Activated CD8-positive, alpha-beta T cell treated with anti-CD3 and anti-CD28 coated beads for 36 hours (primary cell): ENCODE measurements around the gene TRIM27. TPM values are rescaled to one million over a fixed set of nuclear protein-coding genes. Genes with fewer than 3 reads are reported as not detected.
"Not testable (repeated sequence)": the region's sequence is repeated elsewhere in the genome, so short reads cannot be mapped to it uniquely, and the experiment has no call there.

Experiments
- ATAC-seq: fragments of 200-7000 bp; cut with Tn5 transposase; one replicate; pipeline ENCODE4 v1.10.0; 2021; ENCODE audit warnings: mild to moderate bottlenecking, moderate library complexity
- CTCF ChIA-PET: fragments of 350-600 bp; sonication (Branson Sonifier 250); formaldehyde crosslinking; loops from one replicate; lab custom pipeline; 2021; ENCODE audit warnings: antibody characterized with exemption; lab: Charles Lee
- POLR2A ChIA-PET: fragments of 350-600 bp; sonication (Branson Sonifier 250); formaldehyde crosslinking; loops from one replicate; lab custom pipeline; 2021; ENCODE audit warnings: antibody characterized with exemption; lab: Charles Lee
- DNase-seq: peaks from one replicate; pipeline ENCODE4 v3.0.0-alpha.2; 2020
- H3K27ac Mint-ChIP-seq: one replicate; pipeline ENCODE4 v1.8.0; 2021; ENCODE audit warnings: mild to moderate bottlenecking, mixed read lengths
- H3K27me3 Mint-ChIP-seq: one replicate; pipeline ENCODE4 v1.8.0; 2021; ENCODE audit warnings: mixed read lengths
- H3K36me3 Mint-ChIP-seq: one replicate; pipeline ENCODE4 v1.8.0; 2021; ENCODE audit warnings: low read depth, mixed read lengths
- H3K4me1 Mint-ChIP-seq: one replicate; pipeline ENCODE4 v1.8.0; 2021; ENCODE audit warnings: low read depth, mixed read lengths
- H3K4me3 Mint-ChIP-seq: one replicate; pipeline ENCODE4 v1.8.0; 2021; ENCODE audit warnings: mild to moderate bottlenecking, moderate library complexity, mixed read lengths
- H3K9me3 Mint-ChIP-seq: one replicate; pipeline ENCODE4 v1.8.0; 2021; ENCODE audit warnings: mixed read lengths
- intact Hi-C: fragments of 100-400 bp; cut with micrococcal nuclease; formaldehyde crosslinking; loops from one replicate; pipeline ENCODE4 v1.10.0; 2022
- total RNA-seq, 2 experiments: library from RNA; stranded (reverse); gene quantifications; one replicate each; pipeline ENCODE4 v1.2.3, GENCODE V29; 2021
- TF ChIP-seq, protein P1 (sequence below): fragments of 200-600 bp; IDR thresholded peaks from one replicate; pipeline ENCODE4 v1.8.0; 2022; ENCODE audit warnings: antibody characterized with exemption, mild to moderate bottlenecking

The TRIM27 gene
- total RNA-seq, 2 experiments from 2014 or later, result 45.6 to 46.4 TPM

DNA sequence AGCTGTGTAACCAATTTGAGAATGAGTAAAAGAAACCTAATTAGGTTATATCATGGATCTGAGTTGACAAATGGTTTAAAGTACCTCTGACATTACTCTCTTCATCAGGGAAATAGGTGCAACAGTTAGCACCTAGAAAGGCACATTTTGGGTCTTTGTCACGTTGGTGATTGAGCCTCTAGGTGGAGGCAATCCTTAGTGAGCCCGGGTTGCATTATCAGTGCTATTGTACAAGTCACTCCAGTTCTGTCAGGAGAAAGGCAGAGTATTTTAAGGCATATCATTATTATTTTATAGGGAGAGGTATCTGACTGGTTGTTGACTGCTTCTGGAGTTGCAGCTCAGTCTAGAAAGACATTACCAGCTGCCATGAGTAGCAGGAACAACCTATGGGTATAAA is 54.9 kb downstream of the TRIM27 start:
- H3K4me1 Mint-ChIP-seq, result peaks cover 20% of the 10 kb centered on the region
- H3K9me3 Mint-ChIP-seq, result peaks cover 5% of the 10 kb centered on the region
- peaks cover 5% of the 10 kb centered on the region for H3K36me3 Mint-ChIP-seq
- ChIA-PET POLR2A (interaction anchor here (1.0 to 7.2 kb wide), 2 partner anchors 16 to 30 kb away, joined by 3 to 62 read pairs; no protein-coding TSS in a partner anchor), CTCF (no interaction called here)
- intact Hi-C loops, result loop anchor here (10.0 kb wide), 1 partner anchor 116 kb away; no protein-coding TSS in a partner anchor
- DNase-seq, result no peak
- TF ChIP-seq, protein P1, sequence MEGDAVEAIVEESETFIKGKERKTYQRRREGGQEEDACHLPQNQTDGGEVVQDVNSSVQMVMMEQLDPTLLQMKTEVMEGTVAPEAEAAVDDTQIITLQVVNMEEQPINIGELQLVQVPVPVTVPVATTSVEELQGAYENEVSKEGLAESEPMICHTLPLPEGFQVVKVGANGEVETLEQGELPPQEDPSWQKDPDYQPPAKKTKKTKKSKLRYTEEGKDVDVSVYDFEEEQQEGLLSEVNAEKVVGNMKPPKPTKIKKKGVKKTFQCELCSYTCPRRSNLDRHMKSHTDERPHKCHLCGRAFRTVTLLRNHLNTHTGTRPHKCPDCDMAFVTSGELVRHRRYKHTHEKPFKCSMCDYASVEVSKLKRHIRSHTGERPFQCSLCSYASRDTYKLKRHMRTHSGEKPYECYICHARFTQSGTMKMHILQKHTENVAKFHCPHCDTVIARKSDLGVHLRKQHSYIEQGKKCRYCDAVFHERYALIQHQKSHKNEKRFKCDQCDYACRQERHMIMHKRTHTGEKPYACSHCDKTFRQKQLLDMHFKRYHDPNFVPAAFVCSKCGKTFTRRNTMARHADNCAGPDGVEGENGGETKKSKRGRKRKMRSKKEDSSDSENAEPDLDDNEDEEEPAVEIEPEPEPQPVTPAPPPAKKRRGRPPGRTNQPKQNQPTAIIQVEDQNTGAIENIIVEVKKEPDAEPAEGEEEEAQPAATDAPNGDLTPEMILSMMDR, result no peak
- H3K27me3 Mint-ChIP-seq, result no peaks in the 10 kb centered on the region
- no peak overlapping the region for H3K27ac Mint-ChIP-seq
- H3K4me3 Mint-ChIP-seq, result no peak overlapping the region
- no peak for ATAC-seq

DNA sequence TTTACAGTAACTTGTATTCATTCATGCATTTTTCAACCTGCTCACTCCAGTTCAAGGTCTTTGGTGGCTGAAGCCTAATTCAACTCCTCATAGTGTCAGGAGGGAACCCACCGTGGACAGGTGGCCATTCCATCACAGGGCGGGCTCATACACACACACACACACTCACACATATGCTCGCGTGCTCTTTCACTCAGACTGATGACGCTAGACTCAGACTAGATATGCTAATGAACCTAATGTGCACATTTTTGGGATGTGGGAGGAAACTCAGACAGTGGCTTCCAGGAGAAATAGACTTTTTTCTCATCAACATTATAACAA is 56.7 kb downstream of the TRIM27 start:
- peak; percentile 34 for ATAC-seq
- peak overlapping the region; percentile 95 for H3K27ac Mint-ChIP-seq
- peaks cover 3% of the 10 kb centered on the region for H3K27me3 Mint-ChIP-seq
- peaks cover 7% of the 10 kb centered on the region for H3K9me3 Mint-ChIP-seq
- ChIA-PET CTCF (interaction anchor here (1.4 to 6.2 kb wide), 4 partner anchors 8 to 149 kb away, joined by 4 to 33 read pairs (median 14); no protein-coding TSS in a partner anchor), POLR2A (interaction anchor here (0.7 to 7.2 kb wide), 7 partner anchors 7 to 973 kb away, joined by 3 to 62 read pairs (median 7); partner anchors contain the start of gene TRIM27)
- intact Hi-C loops, result loop anchor here (1.0 to 10.0 kb wide), 2 partner anchors 16 to 118 kb away; no protein-coding TSS in a partner anchor
- DNase-seq, result peak; percentile 55
- H3K36me3 Mint-ChIP-seq, result peaks cover 10% of the 10 kb centered on the region
- TF ChIP-seq, protein P1, result no peak
- H3K4me3 Mint-ChIP-seq, result peak overlapping the region; percentile 78
- peaks cover 26% of the 10 kb centered on the region for H3K4me1 Mint-ChIP-seq

DNA sequence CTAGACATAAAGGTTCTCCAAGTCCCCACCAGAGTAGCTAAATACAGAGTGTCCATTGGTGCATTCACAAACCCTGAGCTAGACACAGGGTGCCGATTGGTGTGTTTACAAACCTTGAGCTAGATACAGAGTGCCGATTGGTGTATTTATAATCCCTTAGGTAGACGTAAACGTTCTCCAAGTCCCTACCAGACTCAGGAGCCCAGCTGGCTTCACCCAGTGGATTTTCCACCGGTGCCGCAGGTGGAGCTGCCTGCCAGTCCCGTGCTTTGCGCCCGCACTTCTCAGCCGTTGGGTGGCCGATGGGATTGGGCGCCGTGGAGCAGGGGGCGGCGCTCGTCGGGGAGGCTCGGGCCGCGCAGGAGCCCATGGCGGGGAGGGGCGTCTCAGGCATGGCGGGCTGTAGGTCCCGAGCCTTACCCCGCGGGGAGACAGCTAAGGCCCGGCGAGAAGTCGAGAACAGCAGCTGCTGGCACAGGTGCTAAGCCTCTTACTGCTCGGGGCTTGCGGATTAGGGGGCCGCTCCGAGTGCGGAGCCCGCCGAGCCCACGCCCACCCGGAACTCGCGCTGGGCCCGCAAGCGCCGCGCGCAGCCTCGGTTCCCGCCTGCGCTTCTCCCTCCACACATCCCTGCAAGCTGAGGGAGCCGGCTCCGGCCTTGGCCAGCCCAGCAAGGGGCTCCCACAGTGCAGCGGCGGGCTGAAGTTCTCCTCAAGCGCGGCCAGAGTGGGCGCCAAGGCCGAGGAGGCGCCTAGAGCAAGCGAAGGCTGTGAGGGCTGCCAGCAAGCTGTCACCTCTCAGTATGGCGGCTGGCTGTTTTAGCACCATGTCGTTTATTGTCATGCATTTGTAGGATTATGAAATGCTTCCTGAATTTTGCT is 57.3 kb downstream of the TRIM27 start:
- Mint-ChIP-seq H3K27ac (peak overlapping the region; percentile 95), H3K4me3 (peak overlapping the region; percentile 78), H3K4me1 (peaks cover 26% of the 10 kb centered on the region)
- not testable (repeated sequence) for H3K36me3 Mint-ChIP-seq, H3K9me3 Mint-ChIP-seq, H3K27me3 Mint-ChIP-seq
- CTCF ChIA-PET, result interaction anchor here (0.7 to 6.2 kb wide), 9 partner anchors 9 to 150 kb away, joined by 3 to 33 read pairs (median 4); no protein-coding TSS in a partner anchor
- peak; percentile 63 for ATAC-seq
- POLR2A ChIA-PET, result interaction anchor here (0.7 to 7.2 kb wide), 11 partner anchors 8 to 1029 kb away, joined by 3 to 62 read pairs (median 7); partner anchors contain the start of gene TRIM27
- intact Hi-C loops, result loop anchor here (1.0 to 10.0 kb wide), 2 partner anchors 17 to 118 kb away; no protein-coding TSS in a partner anchor
- DNase-seq, result peak; percentile 79

DNA sequence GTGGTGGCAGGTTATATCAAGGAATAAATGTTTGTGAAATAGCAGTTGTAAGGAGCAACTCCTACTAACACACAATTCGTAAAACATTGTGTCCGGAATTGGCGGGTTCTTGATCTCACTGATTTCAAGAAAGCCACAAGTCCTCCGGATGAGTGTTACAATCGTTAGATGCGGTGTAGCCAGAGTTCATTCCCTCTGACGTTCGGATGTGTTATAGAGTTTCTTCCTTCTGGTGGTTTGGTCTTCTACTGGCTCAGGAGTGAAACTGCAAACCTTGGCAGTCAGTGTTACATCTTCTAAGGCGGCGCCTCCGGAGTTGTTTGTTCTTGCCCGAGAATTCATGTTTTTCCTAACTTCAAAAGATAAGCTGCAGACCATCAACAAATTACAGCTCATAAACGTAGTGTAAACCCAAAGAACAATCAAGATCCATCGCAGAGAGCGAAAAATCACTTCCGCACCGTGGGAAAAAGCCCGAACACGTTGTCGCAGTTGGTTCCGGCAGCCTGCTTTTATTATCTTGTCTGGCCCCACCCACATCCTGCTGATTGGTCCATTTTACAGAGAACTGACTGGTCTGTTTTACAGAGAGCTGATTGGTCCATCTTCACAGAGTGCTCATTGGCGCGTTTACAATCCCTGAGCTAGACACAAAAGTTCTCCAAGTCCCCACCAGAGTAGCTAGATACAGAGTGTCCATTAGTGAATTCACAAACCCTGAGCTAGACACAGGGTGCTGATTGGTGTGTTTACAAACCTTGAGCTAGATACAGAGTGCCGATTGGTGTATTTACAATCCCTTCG is 58.2 kb downstream of the TRIM27 start:
- Mint-ChIP-seq H3K4me1 (peaks cover 29% of the 10 kb centered on the region), H3K36me3 (peaks cover 10% of the 10 kb centered on the region), H3K9me3 (peaks cover 7% of the 10 kb centered on the region), H3K27ac (peak overlapping the region; percentile 95), H3K27me3 (peaks cover 3% of the 10 kb centered on the region), H3K4me3 (peak overlapping the region; percentile 78)
- ATAC-seq, result peak; percentile 21
- CTCF ChIA-PET, result interaction anchor here (0.7 to 6.2 kb wide), 9 partner anchors 10 to 150 kb away, joined by 3 to 33 read pairs (median 4); no protein-coding TSS in a partner anchor
- intact Hi-C loops, result loop anchor here (2.0 to 10.0 kb wide), 2 partner anchors 75 to 119 kb away; no protein-coding TSS in a partner anchor
- TF ChIP-seq, protein P1, result no peak
- POLR2A ChIA-PET, result interaction anchor here (1.1 to 7.2 kb wide), 12 partner anchors 9 to 1028 kb away, joined by 3 to 62 read pairs (median 6); partner anchors contain the start of gene TRIM27
- peak; percentile 86 for DNase-seq
